Measurements from ENCODE around the gene AADAC. TPM values are rescaled to one million over a fixed set of nuclear protein-coding genes. Genes with fewer than 3 reads are reported as not detected.
"Not testable (repeated sequence)": the region's sequence is repeated elsewhere in the genome, so short reads cannot be mapped to it uniquely, and the experiment has no call there.

Gene AADAC
- total RNA-seq, 1 donor from 2014 or later = not detected

GRCh38 chr3:151798466-151798865, 15.4 kb upstream of the AADAC start:
- no peaks in the 10 kb centered on the region for H3K36me3 ChIP-seq (ENCODE audit: control insufficient read depth, insufficient read depth, low read length)
- FAIRE-seq (no peak), DNase-seq (ENCODE audit: low read depth) (no peak)
- no peak for TF ChIP-seq CTCF (IDR thresholded peaks at IDR 0.05; ENCODE audit: insufficient read depth, low read length, severe bottlenecking)
- H3K4me3 ChIP-seq (ENCODE audit: low read depth, low read length) = no peak overlapping the region
- H3K27me3 ChIP-seq (ENCODE audit: control insufficient read depth, insufficient read depth, low read length) = no peaks in the 10 kb centered on the region

- Histone ChIP-seq H3K36me3 (ENCODE audit: control insufficient read depth, insufficient read depth, low read length) (no peaks in the 10 kb centered on the region), H3K27me3 (ENCODE audit: control insufficient read depth, insufficient read depth, low read length) (no peaks in the 10 kb centered on the region), H3K4me3 (ENCODE audit: low read depth, low read length) (no peak overlapping the region)
- DNase-seq (ENCODE audit: low read depth) = no peak
- TF ChIP-seq CTCF (IDR thresholded peaks at IDR 0.05; ENCODE audit: insufficient read depth, low read length, severe bottlenecking) = no peak
- no peak for FAIRE-seq
Measured at GRCh38 chr3:151800431-151800830, 13.5 kb upstream of the AADAC start.

GRCh38 chr3:151804267-151804666, 9.6 kb upstream of the AADAC start:
- Histone ChIP-seq H3K4me3 (ENCODE audit: low read depth, low read length) (no peak overlapping the region), H3K36me3 (ENCODE audit: control insufficient read depth, insufficient read depth, low read length) (no peaks in the 10 kb centered on the region), H3K27me3 (ENCODE audit: control insufficient read depth, insufficient read depth, low read length) (no peaks in the 10 kb centered on the region)
- TF ChIP-seq CTCF (IDR thresholded peaks at IDR 0.05; ENCODE audit: insufficient read depth, low read length, severe bottlenecking) = no peak
- no peak for DNase-seq (ENCODE audit: low read depth)
- no peak for FAIRE-seq

GRCh38 chr3:151806838-151807237, 7.1 kb upstream of the AADAC start:
- no peak for TF ChIP-seq CTCF (IDR thresholded peaks at IDR 0.05; ENCODE audit: insufficient read depth, low read length, severe bottlenecking)
- FAIRE-seq (no peak), DNase-seq (ENCODE audit: low read depth) (no peak)
- no peaks in the 10 kb centered on the region for H3K27me3 ChIP-seq (ENCODE audit: control insufficient read depth, insufficient read depth, low read length)
- no peak overlapping the region for H3K4me3 ChIP-seq (ENCODE audit: low read depth, low read length)
- no peaks in the 10 kb centered on the region for H3K36me3 ChIP-seq (ENCODE audit: control insufficient read depth, insufficient read depth, low read length)

- not testable (repeated sequence) for H3K4me3 ChIP-seq (ENCODE audit: low read depth, low read length); H3K36me3 ChIP-seq (ENCODE audit: control insufficient read depth, insufficient read depth, low read length); H3K27me3 ChIP-seq (ENCODE audit: control insufficient read depth, insufficient read depth, low read length); DNase-seq (ENCODE audit: low read depth); FAIRE-seq
Measured at GRCh38 chr3:151808926-151809325, 5.0 kb upstream of the AADAC start.

- H3K27me3 ChIP-seq (ENCODE audit: control insufficient read depth, insufficient read depth, low read length) = no peaks in the 10 kb centered on the region
- no peak for TF ChIP-seq CTCF (IDR thresholded peaks at IDR 0.05; ENCODE audit: insufficient read depth, low read length, severe bottlenecking)
- DNase-seq (ENCODE audit: low read depth) (no peak), FAIRE-seq (no peak)
- H3K4me3 ChIP-seq (ENCODE audit: low read depth, low read length) = no peak overlapping the region
- no peaks in the 10 kb centered on the region for H3K36me3 ChIP-seq (ENCODE audit: control insufficient read depth, insufficient read depth, low read length)
Measured at GRCh38 chr3:151811474-151811873, 2.4 kb upstream of the AADAC start.

Data from bronchial epithelial cell (primary cell).